ENCODE data around the gene CRABP1.

The CRABP1 gene

GRCh38 chr15:78324144-78324543 is 16.0 kb upstream of the CRABP1 start:
- TF ChIP-seq YY1 (IDR thresholded peaks at IDR 0.05; ENCODE audit: insufficient read depth, insufficient read length) (no peak), ZNF274 (IDR thresholded peaks at IDR 0.05; ENCODE audit: low read depth, low read length) (no peak), SUZ12 (IDR thresholded peaks at IDR 0.05; ENCODE audit: extremely low read depth, insufficient read depth, insufficient read length) (no peak)
- DNase-seq (ENCODE audit: low read depth, low spot score) = no peak
- no peaks in the 10 kb centered on the region for H3K36me3 ChIP-seq (ENCODE audit: insufficient read depth, insufficient read length, low read length)

DNA sequence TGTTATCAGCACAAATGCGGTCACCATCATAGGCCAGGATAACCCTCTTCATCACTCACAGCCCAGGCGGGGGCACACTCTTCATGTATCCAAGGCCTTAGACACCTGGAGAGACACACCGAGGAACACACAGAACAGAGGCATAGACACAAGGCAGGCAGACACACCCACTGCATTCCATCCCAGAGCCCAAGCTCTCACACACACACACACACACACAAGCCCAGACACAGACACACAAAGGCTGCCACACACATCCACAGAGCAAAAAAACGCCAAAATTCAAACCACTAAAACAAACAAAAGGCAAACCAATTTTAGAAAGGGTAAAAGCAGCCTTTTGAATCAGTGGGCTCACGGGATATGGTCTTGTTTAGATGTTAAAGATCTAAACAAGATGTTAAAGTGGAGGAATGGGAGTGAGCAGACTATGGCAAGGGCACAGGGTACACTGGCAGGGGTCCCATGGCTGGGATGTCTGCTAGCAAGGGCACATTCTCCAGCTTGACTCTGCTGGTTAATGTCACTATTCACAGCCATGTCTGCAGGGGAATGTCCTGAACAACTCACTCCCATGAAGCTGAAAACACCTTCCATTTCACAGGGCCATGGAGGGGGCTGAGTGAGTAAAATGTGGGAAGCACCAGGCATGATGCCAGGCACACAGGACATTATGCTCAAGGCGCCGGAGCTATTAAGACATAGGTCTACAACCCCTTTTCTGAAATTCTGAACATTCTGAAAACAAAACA is 14.9 kb upstream of the CRABP1 start:
- no peak for DNase-seq (ENCODE audit: low read depth, low spot score)
- Histone ChIP-seq H3K27me3 (ENCODE audit: insufficient read depth, insufficient read length) (no peaks in the 10 kb centered on the region), H3K4me1 (ENCODE audit: insufficient read depth, insufficient read length) (peaks cover 16% of the 10 kb centered on the region), H3K9ac (ENCODE audit: insufficient read length, low read depth) (no peak overlapping the region), H3K9me3 (ENCODE audit: insufficient read depth, low read length) (no peaks in the 10 kb centered on the region), H3K36me3 (ENCODE audit: insufficient read depth, insufficient read length, low read length) (no peaks in the 10 kb centered on the region), H3K4me3 (ENCODE audit: insufficient read length, low read depth) (no peak overlapping the region)
- no peak for TF ChIP-seq YY1 (IDR thresholded peaks at IDR 0.05; ENCODE audit: insufficient read depth, insufficient read length)
- no peak for TF ChIP-seq ZNF274 (IDR thresholded peaks at IDR 0.05; ENCODE audit: low read depth, low read length)
- no peak for TF ChIP-seq SUZ12 (IDR thresholded peaks at IDR 0.05; ENCODE audit: extremely low read depth, insufficient read depth, insufficient read length)

More at GRCh38 chr15:78324144-78324543, 16.0 kb upstream of the CRABP1 start:
- H3K9ac ChIP-seq (ENCODE audit: insufficient read length, low read depth) = no peak overlapping the region
- H3K4me3 ChIP-seq (ENCODE audit: insufficient read length, low read depth) = no peak overlapping the region
- H3K4me1 ChIP-seq (ENCODE audit: insufficient read depth, insufficient read length) = peaks cover 20% of the 10 kb centered on the region
- H3K27me3 ChIP-seq (ENCODE audit: insufficient read depth, insufficient read length) = no peaks in the 10 kb centered on the region
- H3K9me3 ChIP-seq (ENCODE audit: insufficient read depth, low read length) = no peaks in the 10 kb centered on the region

DNA sequence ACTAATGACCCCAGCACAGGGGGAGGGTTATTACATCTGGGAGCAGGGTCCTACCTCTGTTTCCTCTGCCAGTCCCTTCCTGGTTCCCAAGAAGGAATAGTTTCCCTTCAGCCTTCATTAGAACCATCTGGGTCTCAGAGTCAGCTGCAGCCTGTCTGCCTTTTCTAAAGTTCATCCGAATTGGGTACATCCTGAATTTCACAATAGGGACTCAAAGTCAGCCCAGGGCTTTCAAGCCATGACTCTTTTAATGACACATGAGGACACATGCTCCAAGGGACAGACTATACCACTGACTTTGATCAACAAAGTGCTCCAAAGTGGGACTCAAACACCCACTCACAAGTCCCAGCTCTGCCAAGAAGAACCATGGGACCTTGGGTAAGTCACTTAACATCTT is 12.7 kb upstream of the CRABP1 start:
- Histone ChIP-seq H3K9ac (ENCODE audit: insufficient read length, low read depth) (no peak overlapping the region), H3K4me1 (ENCODE audit: insufficient read depth, insufficient read length) (peaks cover 12% of the 10 kb centered on the region), H3K4me3 (ENCODE audit: insufficient read length, low read depth) (no peak overlapping the region), H3K9me3 (ENCODE audit: insufficient read depth, low read length) (no peaks in the 10 kb centered on the region), H3K36me3 (ENCODE audit: insufficient read depth, insufficient read length, low read length) (no peaks in the 10 kb centered on the region), H3K27me3 (ENCODE audit: insufficient read depth, insufficient read length) (no peaks in the 10 kb centered on the region)
- TF ChIP-seq SUZ12 (IDR thresholded peaks at IDR 0.05; ENCODE audit: extremely low read depth, insufficient read depth, insufficient read length) (no peak), ZNF274 (IDR thresholded peaks at IDR 0.05; ENCODE audit: low read depth, low read length) (no peak), YY1 (IDR thresholded peaks at IDR 0.05; ENCODE audit: insufficient read depth, insufficient read length) (no peak)
- DNase-seq (ENCODE audit: low read depth, low spot score) = no peak

DNA sequence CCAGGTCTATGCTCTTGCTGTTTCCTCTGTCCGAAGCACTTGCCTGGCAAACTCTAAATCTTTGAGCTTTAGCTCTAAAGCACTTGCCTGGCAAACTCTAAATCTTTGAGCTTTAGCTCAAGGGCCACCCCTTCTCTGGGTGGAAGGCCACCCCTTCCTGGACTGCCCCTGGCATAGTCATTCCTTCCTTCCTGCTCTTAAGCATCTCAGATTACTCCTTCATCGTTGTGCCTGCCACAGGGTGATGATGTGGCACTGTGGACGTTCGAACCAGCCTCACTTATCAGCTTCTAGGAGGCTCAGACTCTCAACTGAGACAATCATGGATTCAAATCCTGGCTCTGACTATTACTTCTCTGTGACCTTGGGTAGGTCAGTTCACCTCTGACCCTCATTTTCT is 10.5 kb upstream of the CRABP1 start:
- TF ChIP-seq SUZ12 (IDR thresholded peaks at IDR 0.05; ENCODE audit: extremely low read depth, insufficient read depth, insufficient read length) (no peak), YY1 (IDR thresholded peaks at IDR 0.05; ENCODE audit: insufficient read depth, insufficient read length) (no peak), ZNF274 (IDR thresholded peaks at IDR 0.05; ENCODE audit: low read depth, low read length) (no peak)
- H3K9ac ChIP-seq (ENCODE audit: insufficient read length, low read depth) = no peak overlapping the region
- no peaks in the 10 kb centered on the region for H3K9me3 ChIP-seq (ENCODE audit: insufficient read depth, low read length)
- no peak for DNase-seq (ENCODE audit: low read depth, low spot score)
- H3K4me1 ChIP-seq (ENCODE audit: insufficient read depth, insufficient read length) = peaks cover 5% of the 10 kb centered on the region
- no peak overlapping the region for H3K4me3 ChIP-seq (ENCODE audit: insufficient read length, low read depth)
- H3K36me3 ChIP-seq (ENCODE audit: insufficient read depth, insufficient read length, low read length) = no peaks in the 10 kb centered on the region
- peaks cover 2% of the 10 kb centered on the region for H3K27me3 ChIP-seq (ENCODE audit: insufficient read depth, insufficient read length)

- peaks cover 13% of the 10 kb centered on the region for H3K4me1 ChIP-seq (ENCODE audit: insufficient read depth, insufficient read length)
These were observed 5.3 kb upstream of the CRABP1 start for GRCh38 chr15:78334845-78335244.

GRCh38 chr15:78335985-78336384 is 4.2 kb upstream of the CRABP1 start:
- TF ChIP-seq YY1 (IDR thresholded peaks at IDR 0.05; ENCODE audit: insufficient read depth, insufficient read length) (no peak), ZNF274 (IDR thresholded peaks at IDR 0.05; ENCODE audit: low read depth, low read length) (no peak), SUZ12 (IDR thresholded peaks at IDR 0.05; ENCODE audit: extremely low read depth, insufficient read depth, insufficient read length) (no peak)
- no peaks in the 10 kb centered on the region for H3K36me3 ChIP-seq (ENCODE audit: insufficient read depth, insufficient read length, low read length)
- H3K9me3 ChIP-seq (ENCODE audit: insufficient read depth, low read length) = no peaks in the 10 kb centered on the region
- no peak overlapping the region for H3K4me3 ChIP-seq (ENCODE audit: insufficient read length, low read depth)
- no peak overlapping the region for H3K9ac ChIP-seq (ENCODE audit: insufficient read length, low read depth)
- H3K4me1 ChIP-seq (ENCODE audit: insufficient read depth, insufficient read length) = peaks cover 15% of the 10 kb centered on the region
- no peak for DNase-seq (ENCODE audit: low read depth, low spot score)
- peaks cover 32% of the 10 kb centered on the region for H3K27me3 ChIP-seq (ENCODE audit: insufficient read depth, insufficient read length)

More at GRCh38 chr15:78334845-78335244, 5.3 kb upstream of the CRABP1 start:
- H3K9ac ChIP-seq (ENCODE audit: insufficient read length, low read depth) = no peak overlapping the region
- H3K4me3 ChIP-seq (ENCODE audit: insufficient read length, low read depth) = no peak overlapping the region
- peaks cover 26% of the 10 kb centered on the region for H3K27me3 ChIP-seq (ENCODE audit: insufficient read depth, insufficient read length)
- H3K36me3 ChIP-seq (ENCODE audit: insufficient read depth, insufficient read length, low read length) = no peaks in the 10 kb centered on the region
- no peak for DNase-seq (ENCODE audit: low read depth, low spot score)
- H3K9me3 ChIP-seq (ENCODE audit: insufficient read depth, low read length) = no peaks in the 10 kb centered on the region
- no peak for TF ChIP-seq YY1 (IDR thresholded peaks at IDR 0.05; ENCODE audit: insufficient read depth, insufficient read length)
- no peak for TF ChIP-seq SUZ12 (IDR thresholded peaks at IDR 0.05; ENCODE audit: extremely low read depth, insufficient read depth, insufficient read length)
- no peak for TF ChIP-seq ZNF274 (IDR thresholded peaks at IDR 0.05; ENCODE audit: low read depth, low read length)

- Histone ChIP-seq H3K27me3 (ENCODE audit: insufficient read depth, insufficient read length) (peaks cover 32% of the 10 kb centered on the region), H3K4me1 (ENCODE audit: insufficient read depth, insufficient read length) (peaks cover 15% of the 10 kb centered on the region), H3K9me3 (ENCODE audit: insufficient read depth, low read length) (no peaks in the 10 kb centered on the region), H3K4me3 (ENCODE audit: insufficient read length, low read depth) (no peak overlapping the region), H3K36me3 (ENCODE audit: insufficient read depth, insufficient read length, low read length) (peaks cover 6% of the 10 kb centered on the region), H3K9ac (ENCODE audit: insufficient read length, low read depth) (peak overlapping the region; percentile 13)
- DNase-seq (ENCODE audit: low read depth, low spot score) = no peak
- no peak for TF ChIP-seq SUZ12 (IDR thresholded peaks at IDR 0.05; ENCODE audit: extremely low read depth, insufficient read depth, insufficient read length)
- TF ChIP-seq ZNF274 (IDR thresholded peaks at IDR 0.05; ENCODE audit: low read depth, low read length) = no peak
- TF ChIP-seq YY1 (IDR thresholded peaks at IDR 0.05; ENCODE audit: insufficient read depth, insufficient read length) = no peak
These were observed 1.4 kb upstream of the CRABP1 start for GRCh38 chr15:78338781-78339180.
